ENCODE measurements around the gene MAP1B.
A peak's percentile ranks its signal among the peaks of the same experiment; 100 is the strongest.

The MAP1B gene

GRCh38 chr5:72209147-72210115 is 102.2 kb downstream of the MAP1B start:
- no peak for DNase-seq (ENCODE audit: low read depth)

GRCh38 chr5:72210888-72211678 is 103.8 kb downstream of the MAP1B start:
- peak; percentile 75 for DNase-seq (ENCODE audit: low read depth)
- H3K4me3 ChIP-seq (ENCODE audit: low read depth, low read length): no peak overlapping the region

More at GRCh38 chr5:72209147-72210115, 102.2 kb downstream of the MAP1B start:
- no peak overlapping the region for H3K4me3 ChIP-seq (ENCODE audit: low read depth, low read length)

GRCh38 chr5:72212171-72212570 is 104.9 kb downstream of the MAP1B start:
- no peak for DNase-seq (ENCODE audit: low read depth)

GRCh38 chr5:72213482-72213881 is 106.2 kb downstream of the MAP1B start:
- no peak for DNase-seq (ENCODE audit: low read depth)
- H3K4me3 ChIP-seq (ENCODE audit: low read depth, low read length): no peak overlapping the region

More at GRCh38 chr5:72212171-72212570, 104.9 kb downstream of the MAP1B start:
- no peak overlapping the region for H3K4me3 ChIP-seq (ENCODE audit: low read depth, low read length)

- DNase-seq (ENCODE audit: low read depth): no peak
- H3K4me3 ChIP-seq (ENCODE audit: low read depth, low read length): no peak overlapping the region
Measured at GRCh38 chr5:72214168-72214567, 106.9 kb downstream of the MAP1B start.

- H3K4me3 ChIP-seq (ENCODE audit: low read depth, low read length): no peak overlapping the region
- DNase-seq (ENCODE audit: low read depth): no peak
Measured at GRCh38 chr5:72216756-72217155, 109.5 kb downstream of the MAP1B start.

- DNase-seq (ENCODE audit: low read depth): no peak
- H3K4me3 ChIP-seq (ENCODE audit: low read depth, low read length): no peak overlapping the region
Measured at GRCh38 chr5:72221099-72221498, 113.8 kb downstream of the MAP1B start.

GRCh38 chr5:72221541-72221940 is 114.3 kb downstream of the MAP1B start:
- no peak overlapping the region for H3K4me3 ChIP-seq (ENCODE audit: low read depth, low read length)
- no peak for DNase-seq (ENCODE audit: low read depth)

- DNase-seq (ENCODE audit: low read depth): no peak
- H3K4me3 ChIP-seq (ENCODE audit: low read depth, low read length): no peak overlapping the region
Measured at GRCh38 chr5:72222521-72222920, 115.2 kb downstream of the MAP1B start.

GRCh38 chr5:72223371-72223770 is 116.1 kb downstream of the MAP1B start:
- H3K4me3 ChIP-seq (ENCODE audit: low read depth, low read length): no peak overlapping the region
- no peak for DNase-seq (ENCODE audit: low read depth)

GRCh38 chr5:72224946-72225463 is 117.7 kb downstream of the MAP1B start:
- H3K4me3 ChIP-seq (ENCODE audit: low read depth, low read length): no peak overlapping the region
- DNase-seq (ENCODE audit: low read depth): no peak

- no peak overlapping the region for H3K4me3 ChIP-seq (ENCODE audit: low read depth, low read length)
- DNase-seq (ENCODE audit: low read depth): no peak
Measured at GRCh38 chr5:72225741-72226140, 118.5 kb downstream of the MAP1B start.

GRCh38 chr5:72226950-72227349 is 119.7 kb downstream of the MAP1B start:
- DNase-seq (ENCODE audit: low read depth): no peak
- no peak overlapping the region for H3K4me3 ChIP-seq (ENCODE audit: low read depth, low read length)

- no peak overlapping the region for H3K4me3 ChIP-seq (ENCODE audit: low read depth, low read length)
- DNase-seq (ENCODE audit: low read depth): no peak
Measured at GRCh38 chr5:72228960-72229359, 121.7 kb downstream of the MAP1B start.

GRCh38 chr5:72231991-72232703 is 124.9 kb downstream of the MAP1B start:
- no peak for DNase-seq (ENCODE audit: low read depth)
- H3K4me3 ChIP-seq (ENCODE audit: low read depth, low read length): no peak overlapping the region

GRCh38 chr5:72232838-72233237 is 125.6 kb downstream of the MAP1B start:
- no peak for DNase-seq (ENCODE audit: low read depth)
- H3K4me3 ChIP-seq (ENCODE audit: low read depth, low read length): no peak overlapping the region

GRCh38 chr5:72233835-72234234 is 126.6 kb downstream of the MAP1B start:
- H3K4me3 ChIP-seq (ENCODE audit: low read depth, low read length): no peak overlapping the region
- DNase-seq (ENCODE audit: low read depth): no peak

GRCh38 chr5:72234265-72234700 is 127.0 kb downstream of the MAP1B start:
- H3K4me3 ChIP-seq (ENCODE audit: low read depth, low read length): no peak overlapping the region
- no peak for DNase-seq (ENCODE audit: low read depth)

- no peak overlapping the region for H3K4me3 ChIP-seq (ENCODE audit: low read depth, low read length)
- DNase-seq (ENCODE audit: low read depth): no peak
Measured at GRCh38 chr5:72234868-72235267, 127.6 kb downstream of the MAP1B start.
